Measurements from ENCODE around the gene OR5M3.

OR5M3 gene

DNA sequence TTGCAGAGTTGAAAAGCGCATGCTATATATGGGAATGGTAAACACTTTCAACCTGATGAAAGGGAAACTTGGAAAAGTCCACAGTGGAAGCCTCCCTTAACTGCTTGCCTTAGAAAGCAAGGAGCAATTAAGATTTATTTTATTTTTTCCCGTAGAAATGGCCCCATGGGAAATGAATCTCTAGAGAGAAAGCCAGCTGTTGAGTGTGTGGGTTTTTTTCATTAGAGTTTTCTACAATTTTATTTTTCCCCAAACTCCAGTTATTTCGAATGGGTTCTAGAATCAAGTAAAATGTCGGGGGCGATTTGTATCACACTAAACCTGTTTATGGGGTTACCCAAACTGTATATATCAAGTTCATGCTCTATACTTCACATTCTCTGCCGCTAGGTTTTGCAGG lies at the start of gene OR5M3:
OR5M3 (minus strand) TSS at position 101 of the 400 bp plus-strand sequence. CDS start 2,855 bp downstream, outside the sequence.
- no peak for DNase-seq

DNA sequence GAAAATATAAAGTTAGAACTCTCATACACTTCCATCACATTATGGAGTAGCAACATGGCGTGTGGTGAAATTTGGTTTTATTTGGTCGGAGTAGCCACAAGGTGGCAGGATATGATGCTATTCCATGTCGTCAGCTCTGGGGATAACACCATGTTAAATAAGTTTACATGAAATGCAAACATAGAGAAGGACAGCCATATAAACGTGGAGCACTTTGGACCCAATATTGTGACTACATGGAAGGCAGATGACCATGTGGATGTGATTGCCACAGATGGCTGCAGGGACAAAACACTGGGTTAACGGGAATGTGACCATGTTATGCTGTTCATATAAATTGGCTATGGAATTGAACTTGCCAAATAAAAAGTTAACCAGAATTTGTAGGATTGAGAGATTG lies 48.9 kb upstream of the OR5M3 start:
- DNase-seq: no peak

DNA sequence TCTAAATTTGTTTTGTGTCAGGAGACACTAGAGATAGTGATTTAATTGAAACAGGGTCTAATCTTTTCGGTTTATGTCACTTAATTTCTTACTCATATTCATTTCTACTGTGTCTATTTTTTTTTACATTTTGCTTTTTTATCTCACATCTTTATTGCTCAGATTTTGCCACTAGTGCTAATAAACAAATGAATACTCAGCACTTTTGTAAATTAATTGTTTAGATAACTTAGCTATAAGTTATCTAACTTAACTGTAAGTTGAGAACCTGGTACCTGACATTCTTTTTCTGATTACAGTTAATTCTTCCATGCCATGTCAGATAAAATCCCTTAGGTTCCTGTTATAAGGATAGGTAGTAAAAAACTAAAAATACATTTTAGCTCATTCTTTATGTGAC lies 40.1 kb upstream of the OR5M3 start:
- no peak for DNase-seq

DNA sequence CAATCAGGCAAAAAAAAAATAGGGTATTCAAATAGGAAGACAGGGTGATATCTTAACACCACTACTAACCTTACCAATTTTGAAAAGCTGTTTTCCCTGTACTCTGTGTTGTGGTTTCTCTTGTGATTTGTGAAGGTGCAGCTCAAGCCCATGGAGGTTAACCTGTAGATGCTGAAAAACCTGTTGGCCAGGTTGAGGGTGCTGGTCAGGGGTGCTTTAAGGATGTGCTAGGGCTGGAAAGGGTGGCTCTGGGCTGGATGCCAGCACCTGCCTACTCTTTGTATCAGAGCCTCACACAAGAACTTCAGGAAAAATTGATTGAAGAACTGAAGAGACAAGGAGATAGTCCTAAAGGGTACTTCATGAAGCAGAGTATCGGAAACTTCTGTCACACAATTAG lies 36.3 kb upstream of the OR5M3 start:
- no peak for DNase-seq

DNA sequence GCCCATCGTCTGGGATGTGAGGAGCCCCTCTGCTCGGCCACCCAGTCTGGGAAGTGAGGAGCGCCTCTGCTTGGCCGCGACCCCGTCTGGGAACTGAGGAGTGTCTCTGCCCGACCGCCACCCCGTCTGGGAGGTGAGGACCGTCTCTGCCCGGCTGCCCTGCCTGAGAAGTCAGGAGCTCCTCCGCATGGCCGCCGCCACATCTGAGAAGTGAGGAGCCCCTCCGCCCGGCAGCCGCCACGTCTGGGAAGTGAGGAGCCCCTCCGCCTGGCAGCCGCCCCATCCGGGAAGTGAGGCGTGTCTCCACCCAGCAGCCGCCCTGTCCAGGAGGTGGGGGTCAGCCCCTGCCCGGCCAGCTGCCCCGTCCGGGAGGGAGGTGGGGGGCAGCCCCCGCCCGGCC lies 23.9 kb upstream of the OR5M3 start:
- DNase-seq: no peak

DNA sequence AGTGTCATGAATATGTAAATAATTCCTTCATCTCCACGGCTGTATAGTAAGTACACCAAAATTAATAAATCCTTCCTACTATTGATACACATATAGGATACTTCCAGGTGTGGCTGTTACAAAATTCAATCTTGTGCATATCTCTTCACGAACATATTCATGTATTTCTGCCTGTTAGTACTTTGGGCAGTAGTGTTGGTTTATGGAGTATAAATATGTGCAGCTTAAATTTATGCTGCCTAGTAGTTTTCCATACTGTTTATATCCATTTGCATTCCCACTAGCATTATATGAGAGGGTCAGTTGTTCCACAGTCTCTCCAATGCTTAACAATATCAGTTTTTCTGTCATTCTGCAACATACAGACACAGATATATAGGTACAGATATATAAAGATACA lies 22.0 kb upstream of the OR5M3 start:
- DNase-seq: no peak

DNA sequence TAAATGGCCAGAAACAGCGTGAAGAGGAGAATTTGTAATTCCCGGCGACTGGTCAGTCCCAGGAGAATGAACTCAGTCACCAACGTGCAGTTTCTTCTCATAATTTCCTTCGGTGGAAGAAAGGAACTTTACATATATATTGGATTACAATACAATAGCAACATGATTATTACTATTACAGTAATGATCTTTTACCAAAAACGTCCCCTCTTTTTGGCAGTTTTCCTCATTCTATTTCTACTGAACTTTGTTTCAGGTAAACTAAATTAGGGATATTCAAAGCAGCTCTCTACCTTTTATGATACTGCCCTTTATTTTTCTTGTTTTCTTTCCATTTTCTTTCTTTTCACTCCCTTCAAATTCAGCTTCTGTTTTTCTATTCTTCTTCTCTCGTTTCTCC lies 18.1 kb upstream of the OR5M3 start, which contains the start of gene OR5M8:
OR5M8 (minus strand) TSS at position 101 of the 400 bp plus-strand sequence; CDS start at position 101, 0 bp downstream.
- no peak for DNase-seq

DNA sequence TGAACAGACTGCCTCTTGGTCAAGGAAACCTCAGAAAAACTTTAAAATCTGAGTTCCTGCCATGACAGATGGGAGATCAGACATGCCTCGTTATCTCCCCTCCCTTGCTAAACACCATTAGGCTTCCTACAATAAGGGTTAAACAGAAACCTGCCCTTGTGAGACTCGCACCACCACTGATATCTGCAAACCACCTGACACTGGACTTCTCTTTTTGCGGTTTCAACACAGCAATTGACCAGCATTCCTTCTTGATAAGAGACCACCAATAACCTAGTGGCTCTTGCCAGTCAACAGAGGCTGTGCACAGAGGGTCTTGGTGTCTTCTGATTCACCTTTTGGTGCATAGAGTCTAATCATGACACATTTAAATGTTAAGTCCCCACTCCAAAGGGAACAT lies 13.6 kb upstream of the OR5M3 start:
- DNase-seq: no peak

DNA sequence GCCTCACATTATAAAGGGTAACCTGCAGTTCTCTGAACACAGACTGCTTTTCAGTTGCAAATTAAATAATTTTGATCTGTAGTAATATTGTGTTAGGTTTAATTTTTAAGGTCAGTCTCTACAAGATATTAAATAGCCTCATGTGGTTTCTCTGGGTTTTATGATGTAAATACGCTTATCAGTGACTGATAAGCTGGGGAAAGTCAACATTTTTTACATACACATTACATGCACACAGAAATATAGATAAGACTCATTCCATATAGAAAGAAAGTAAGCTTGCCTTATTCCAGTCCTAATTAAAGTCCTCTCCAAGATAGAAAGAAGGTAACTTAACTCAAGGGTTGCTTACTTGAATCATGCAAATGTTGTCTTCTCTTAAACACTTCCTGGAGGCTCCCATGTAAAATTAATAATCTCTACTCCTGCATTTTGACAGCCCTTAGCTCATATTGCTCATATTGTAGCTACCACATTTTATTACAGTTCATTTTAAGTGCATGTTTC lies 1.6 kb upstream of the OR5M3 start:
- DNase-seq: no peak

DNA sequence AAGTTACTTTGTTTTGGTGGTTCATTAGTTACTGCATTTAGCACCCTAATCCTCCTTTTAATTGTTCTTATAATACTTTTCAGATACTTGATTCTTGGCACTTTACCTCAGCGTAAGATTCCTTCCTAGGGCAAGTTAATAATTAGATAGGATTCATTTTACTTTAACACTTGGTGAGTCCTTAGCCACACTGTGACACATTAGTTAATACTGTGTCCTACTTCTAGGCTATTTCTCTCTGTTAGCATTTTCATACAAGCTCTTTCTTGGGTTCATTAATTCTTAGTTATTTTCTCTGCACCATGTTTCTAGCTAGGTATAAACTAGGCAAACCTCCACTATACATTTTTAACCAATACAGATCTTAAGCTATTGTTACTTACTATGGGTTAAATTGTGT lies 16.1 kb downstream of the OR5M3 start:
- no peak for DNase-seq

DNA sequence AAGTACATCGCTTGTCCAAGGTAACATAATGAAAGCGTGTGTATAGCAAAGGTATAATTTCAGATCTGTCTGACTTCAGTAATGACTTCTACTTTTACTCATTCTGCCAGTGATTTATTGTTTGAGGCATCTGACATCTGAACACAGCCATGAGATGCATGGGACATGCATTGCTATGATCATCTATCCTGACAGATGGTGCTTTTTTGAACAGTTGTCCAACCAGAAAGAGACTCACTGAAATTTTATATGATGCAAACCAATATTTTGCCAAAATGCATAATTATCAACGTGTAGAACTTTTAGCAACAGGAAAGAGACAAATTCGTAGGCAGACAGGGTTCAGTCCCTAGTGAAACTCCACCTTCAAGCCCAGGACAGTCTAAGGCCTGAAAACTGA lies 19.6 kb downstream of the OR5M3 start:
- no peak for DNase-seq
